Neural progenitor cell (in vitro differentiated cells): ENCODE results near the gene SMAP1.

Experiments used
- CTCF ChIP-seq: fragments of 200-600 bp; sonication (generic); IDR thresholded peaks from 2 replicates; pipeline ENCODE4 v1.5.1; 2017; ENCODE audit warnings: antibody characterized with exemption, mild to moderate bottlenecking
- EZH2 ChIP-seq: fragments of 200-600 bp; sonication (generic); IDR thresholded peaks from 2 replicates; pipeline ENCODE4 v1.6.1; 2017; ENCODE audit warnings: antibody characterized with exemption, mild to moderate bottlenecking, moderate library complexity

GRCh38 chr6:70638468-70638867 lies 29.2 kb upstream of the SMAP1 start:
- TF ChIP-seq CTCF (no peak), EZH2 (no peak)
